HG03097 (cell line): ENCODE measurements around the gene TMEM80.
"Not testable (repeated sequence)": the region's sequence is repeated elsewhere in the genome, so short reads cannot be mapped to it uniquely, and the experiment has no call there.

ENCODE experiments used
- ATAC-seq: cut with Tn5 transposase; IDR thresholded peaks from one replicate; pipeline ENCODE4 v1.9.1; 2021; ENCODE audit not compliant: unreplicated experiment, low FRiP score

The TMEM80 gene

DNA sequence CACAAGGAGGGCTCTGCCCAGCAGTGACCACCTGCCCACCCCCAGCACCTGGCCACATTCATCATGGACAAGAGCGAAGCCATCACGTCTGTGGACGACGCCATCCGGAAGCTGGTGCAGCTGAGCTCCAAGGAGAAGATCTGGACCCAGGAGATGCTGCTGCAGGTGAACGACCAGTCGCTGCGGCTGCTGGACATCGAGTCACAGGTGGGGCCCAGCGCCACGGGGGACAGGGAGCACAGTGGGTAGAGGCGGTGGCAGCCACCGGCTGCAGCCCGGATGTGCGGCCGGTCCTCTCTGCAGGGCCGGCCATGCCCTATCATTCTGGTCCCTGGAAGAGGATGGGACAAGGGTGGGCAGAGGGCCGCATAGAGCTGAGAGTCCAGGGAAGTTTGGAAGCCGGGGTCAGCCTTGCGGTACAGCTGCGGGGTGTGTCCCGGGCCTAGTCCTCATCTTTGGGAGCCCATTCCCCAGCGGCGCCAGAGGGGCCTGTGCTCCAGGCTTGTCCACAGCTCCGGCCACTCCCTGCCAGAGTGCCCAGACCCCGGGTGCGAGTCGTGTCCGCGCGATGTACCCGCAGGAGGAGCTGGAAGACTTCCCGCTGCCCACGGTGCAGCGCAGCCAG, 24.5 kb downstream of the TMEM80 start:
- ATAC-seq: no peak

DNA sequence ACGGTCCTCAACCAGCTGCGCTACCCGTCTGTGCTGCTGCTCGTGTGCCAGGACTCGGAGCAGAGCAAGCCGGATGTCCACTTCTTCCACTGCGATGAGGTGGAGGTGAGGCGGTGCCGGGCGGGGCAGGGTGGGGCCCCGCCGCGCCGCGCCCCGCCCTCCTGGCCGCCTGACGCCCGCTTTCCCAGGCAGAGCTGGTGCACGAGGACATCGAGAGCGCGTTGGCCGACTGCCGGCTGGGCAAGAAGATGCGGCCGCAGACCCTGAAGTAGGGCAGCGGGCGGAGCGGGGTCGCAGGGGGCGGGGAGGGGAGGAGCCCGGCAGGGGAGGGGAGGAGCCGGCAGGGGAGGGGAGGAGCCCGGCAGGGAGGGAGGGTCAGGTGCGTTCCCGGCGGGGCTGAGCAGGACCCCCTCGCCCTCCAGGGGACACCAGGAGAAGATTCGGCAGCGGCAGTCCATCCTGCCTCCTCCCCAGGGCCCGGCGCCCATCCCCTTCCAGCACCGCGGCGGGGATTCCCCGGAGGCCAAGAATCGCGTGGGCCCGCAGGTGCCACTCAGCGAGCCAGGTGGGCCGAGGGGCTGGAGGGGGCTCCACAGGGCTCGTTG, 25.1 kb downstream of the TMEM80 start:
- no peak for ATAC-seq

DNA sequence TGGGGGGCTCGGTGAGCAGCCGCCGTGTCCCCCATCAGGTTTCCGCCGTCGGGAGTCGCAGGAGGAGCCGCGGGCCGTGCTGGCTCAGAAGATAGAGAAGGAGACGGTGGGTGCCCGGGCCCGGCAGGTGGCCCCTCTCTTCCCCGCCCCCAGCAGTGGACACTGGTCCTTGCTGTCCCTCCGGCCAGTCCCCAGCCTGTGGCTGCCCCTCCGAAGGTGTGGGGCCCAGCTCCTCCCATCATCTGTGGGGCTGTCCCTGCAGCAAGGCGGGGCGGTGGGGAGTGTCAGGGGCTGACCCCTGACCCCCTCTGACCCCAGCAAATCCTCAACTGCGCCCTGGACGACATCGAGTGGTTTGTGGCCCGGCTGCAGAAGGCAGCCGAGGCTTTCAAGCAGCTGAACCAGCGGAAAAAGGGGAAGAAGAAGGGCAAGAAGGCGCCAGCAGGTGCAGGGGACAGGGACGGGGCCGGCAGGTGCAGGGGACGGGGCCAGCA, 25.7 kb downstream of the TMEM80 start:
- no peak for ATAC-seq

DNA sequence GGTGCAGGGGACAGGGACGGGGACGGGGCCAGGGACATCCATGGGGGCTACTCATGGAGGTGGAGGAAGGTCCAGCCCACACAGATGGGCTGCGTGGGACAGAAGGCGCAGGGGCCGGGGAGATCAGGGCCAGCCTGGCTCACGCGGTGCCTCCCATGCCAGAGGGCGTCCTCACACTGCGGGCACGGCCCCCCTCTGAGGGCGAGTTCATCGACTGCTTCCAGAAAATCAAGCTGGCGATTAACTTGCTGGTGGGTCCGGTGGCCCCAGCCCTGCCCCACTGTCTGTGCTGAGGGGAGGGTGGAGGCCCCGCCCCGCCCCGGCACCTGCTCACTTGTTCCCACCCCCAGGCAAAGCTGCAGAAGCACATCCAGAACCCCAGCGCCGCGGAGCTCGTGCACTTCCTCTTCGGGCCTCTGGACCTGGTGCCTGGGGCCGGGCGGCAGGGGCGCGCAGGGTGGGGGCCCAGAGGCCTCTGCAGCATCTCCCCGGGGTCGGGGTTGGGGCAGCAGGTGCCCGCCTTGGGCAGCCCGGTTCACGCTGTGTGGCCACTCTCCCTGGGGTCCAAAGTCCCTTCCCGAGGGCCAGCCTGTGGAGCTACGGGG, 26.2 kb downstream of the TMEM80 start:
- no peak for ATAC-seq

DNA sequence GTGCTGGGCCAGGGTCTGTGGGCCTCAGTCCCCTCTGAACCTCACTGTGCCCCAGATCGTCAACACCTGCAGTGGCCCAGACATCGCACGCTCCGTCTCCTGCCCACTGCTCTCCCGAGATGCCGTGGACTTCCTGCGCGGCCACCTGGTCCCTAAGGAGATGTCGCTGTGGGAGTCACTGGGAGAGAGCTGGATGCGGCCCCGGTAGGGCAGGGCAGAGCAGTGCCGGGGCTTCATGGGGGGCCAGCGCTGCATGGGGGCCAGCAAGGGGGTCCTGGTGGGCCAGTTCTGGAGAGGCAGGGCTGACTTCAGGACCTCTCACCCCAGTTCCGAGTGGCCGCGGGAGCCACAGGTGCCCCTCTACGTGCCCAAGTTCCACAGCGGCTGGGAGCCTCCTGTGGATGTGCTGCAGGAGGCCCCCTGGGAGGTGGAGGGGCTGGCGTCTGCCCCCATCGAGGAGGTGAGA, 26.8 kb downstream of the TMEM80 start:
- no peak for ATAC-seq

DNA sequence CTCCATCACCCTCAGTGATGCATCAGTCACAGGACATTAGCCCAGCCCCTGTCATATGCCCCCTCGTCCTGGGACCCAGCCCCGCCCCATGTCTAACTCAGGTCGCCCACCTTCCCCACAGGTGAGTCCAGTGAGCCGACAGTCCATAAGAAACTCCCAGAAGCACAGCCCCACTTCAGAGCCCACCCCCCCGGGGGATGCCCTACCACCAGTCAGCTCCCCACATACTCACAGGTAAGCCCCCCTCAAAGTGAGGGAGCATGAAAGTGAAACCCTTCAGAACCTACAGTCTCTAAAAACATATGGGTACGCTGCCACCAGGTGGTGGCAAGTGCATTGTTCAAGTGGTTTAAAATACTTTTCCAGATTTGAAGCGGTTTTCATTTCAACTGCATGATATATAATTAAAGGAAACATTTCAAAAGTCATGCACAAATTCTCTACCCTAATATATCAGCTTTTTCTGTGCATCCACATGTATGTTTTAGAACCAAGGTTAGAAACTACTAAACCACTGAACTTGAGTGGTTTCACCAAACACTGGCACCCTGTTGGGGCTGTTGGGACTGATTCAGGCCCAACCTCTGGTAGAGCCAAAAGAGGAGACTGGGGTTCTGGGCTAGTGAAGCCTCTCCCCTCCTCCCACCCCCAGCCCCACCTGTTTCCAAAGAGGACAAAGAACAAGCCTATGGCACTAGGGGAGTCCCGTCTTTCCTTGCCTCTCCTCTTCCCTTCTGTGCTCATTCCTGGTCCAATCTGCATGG, 27.7 kb downstream of the TMEM80 start:
- ATAC-seq: no peak

DNA sequence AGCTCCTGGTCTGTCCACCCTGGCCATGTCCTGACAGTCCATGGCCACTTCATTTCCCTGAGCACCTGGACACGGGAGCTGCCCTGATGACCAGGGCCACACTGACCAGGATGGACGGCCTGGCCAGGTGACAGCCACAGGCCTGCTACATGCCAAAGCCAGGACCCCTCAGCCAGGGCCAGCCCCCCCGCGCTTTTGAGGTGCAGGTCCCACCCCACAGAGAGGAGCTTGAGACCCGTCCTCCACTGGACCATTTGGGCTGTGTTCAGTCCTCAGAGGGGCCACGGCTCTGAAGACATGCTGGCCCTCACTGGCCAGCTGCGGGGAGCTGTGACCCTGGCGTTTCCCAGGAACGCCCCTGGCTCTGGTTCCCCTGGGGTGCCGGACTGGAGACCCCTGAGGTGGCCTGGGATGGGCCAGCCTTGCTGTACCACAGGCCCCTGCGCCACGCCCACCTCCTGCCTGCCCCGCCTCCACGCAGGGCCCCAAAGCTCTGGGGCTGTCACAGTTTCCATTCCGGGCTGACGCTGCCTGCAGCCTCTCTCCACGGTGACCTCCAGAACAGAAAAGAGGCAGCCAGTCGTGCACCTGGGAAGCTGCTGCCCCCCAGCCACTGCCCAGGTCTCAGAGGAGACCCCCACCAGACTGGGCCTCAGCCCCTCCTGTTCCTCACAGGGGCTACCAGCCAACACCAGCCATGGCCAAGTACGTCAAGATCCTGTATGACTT, 28.6 kb downstream of the TMEM80 start:
- ATAC-seq: no peak

DNA sequence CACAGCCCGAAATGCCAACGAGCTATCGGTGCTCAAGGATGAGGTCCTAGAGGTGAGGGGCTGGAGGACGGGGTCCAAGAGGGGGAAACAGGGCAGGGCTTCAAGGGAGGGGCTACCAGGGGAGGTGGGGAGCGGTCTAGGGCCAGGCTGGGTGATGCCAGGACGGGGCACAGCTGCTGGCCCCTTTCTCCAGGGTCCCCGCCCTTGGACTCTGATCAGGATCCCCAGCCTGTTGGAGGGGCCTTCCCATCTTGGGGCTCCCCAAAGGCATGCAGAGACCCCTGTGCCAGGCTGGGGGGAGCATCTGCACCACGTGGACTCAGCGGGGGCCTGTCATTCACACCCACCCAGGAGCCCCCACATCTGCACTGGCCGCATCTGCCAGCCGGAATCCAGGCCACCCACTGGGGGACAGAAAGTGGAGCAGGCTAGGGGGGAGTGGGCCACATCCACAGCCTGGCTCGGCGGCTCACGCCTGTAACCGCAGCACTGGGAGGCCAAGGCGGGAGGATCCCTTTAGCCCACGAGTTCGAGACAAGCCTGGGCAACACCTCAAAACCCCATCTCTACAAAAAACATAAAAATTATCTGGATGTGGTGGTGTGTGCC, 29.3 kb downstream of the TMEM80 start:
- ATAC-seq: no peak

DNA sequence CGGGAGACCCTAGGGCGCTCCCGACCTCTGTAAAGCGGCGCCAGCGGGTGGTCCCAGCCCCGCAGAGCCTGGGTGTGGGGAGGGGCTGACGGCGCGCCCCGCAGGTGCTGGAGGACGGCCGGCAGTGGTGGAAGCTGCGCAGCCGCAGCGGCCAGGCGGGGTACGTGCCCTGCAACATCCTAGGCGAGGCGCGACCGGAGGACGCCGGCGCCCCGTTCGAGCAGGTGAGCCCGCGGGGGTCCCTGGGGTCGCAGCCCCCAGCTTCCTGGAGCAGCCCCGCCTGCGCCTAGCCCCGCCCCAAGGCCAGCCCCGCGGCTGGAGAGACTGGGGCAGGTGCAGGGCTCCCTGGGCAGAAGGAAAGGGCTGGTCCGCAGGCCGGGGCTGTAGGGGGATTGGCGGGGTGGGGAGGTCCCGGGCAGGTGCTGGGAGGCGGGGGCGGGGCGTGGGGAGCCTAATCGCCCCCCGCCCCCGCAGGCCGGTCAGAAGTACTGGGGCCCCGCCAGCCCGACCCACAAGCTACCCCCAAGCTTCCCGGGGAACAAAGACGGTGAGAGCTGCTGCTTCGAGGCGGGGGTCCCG, 30.1 kb downstream of the TMEM80 start:
- no peak for ATAC-seq

DNA sequence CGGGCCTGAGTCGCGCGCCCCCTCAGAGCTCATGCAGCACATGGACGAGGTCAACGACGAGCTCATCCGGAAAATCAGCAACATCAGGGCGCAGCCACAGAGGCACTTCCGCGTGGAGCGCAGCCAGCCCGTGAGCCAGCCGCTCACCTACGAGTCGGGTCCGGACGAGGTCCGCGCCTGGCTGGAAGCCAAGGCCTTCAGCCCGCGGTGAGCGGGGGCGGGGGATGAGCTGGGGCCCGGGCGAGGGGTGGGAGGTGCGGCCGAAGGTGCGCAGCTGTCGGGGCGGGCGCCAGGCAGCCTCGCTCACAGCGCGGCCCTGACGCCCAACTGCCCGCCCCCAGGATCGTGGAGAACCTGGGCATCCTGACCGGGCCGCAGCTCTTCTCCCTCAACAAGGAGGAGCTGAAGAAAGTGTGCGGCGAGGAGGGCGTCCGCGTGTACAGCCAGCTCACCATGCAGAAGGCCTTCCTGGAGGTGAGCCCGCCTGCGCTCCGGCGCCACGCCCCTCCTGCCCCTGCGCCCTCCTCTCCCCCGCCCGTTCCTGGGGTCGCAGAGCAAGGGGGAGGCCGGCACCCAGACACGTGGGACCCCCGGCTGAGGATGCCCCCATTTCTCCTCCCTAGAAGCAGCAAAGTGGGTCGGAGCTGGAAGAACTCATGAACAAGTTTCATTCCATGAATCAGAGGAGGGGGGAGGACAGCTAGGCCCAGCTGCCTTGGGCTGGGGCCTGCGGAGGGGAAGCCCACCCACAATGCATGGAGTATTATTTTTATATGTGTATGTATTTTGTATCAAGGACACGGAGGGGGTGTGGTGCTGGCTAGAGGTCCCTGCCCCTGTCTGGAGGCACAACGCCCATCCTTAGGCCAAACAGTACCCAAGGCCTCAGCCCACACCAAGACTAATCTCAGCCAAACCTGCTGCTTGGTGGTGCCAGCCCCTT, 30.9 kb downstream of the TMEM80 start:
- no peak for ATAC-seq

DNA sequence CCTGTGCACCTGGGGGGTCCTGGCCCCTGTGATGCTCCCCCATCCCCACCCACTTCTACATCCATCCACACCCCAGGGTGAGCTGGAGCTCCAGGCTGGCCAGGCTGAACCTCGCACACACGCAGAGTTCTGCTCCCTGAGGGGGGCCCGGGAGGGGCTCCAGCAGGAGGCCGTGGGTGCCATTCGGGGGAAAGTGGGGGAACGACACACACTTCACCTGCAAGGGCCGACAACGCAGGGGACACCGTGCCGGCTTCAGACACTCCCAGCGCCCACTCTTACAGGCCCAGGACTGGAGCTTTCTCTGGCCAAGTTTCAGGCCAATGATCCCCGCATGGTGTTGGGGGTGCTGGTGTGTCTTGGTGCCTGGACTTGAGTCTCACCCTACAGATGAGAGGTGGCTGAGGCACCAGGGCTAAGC, 31.7 kb downstream of the TMEM80 start:
- ATAC-seq: no peak

DNA sequence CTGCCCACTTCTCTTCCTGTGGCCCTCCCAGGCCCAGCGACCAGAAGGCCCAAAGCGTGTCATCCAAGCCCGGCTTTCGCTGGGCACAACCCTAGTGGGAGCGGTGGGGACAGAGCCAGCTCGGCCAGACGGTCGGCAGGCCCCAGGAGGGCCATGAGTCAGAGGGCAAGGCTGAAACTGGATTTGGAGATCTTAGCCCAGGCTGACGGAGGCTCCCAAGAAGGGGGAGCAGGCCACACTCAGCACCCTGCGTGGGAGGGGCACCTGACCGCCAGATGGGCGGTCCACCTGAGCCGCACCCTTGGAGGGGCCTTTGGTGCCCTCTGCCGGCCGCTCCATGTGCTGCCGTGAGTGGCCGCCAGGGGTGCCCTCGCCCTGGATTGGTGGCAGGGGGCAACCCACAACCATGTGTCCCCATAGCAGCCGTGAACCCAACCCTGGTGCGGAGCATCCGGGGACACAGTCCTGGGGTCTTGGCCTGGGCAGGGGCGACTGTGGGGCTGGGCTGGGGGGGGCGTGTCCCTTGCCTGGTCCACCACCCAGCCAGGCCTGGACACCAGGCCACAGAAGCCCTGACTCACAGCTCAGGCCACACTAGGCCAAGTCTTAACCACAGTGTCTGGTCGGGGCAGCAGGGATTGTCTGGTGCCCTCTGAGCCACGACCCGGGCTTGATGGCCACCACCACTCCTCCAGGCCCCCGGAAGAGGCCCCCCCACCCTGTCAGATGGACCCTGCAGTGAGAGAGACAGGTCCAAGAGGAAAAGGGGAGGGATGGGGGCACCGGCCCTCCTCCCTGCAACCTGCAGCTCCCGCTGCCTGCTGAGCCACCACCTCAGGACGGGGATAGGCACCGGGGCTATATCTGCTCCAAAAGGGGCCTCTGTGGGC, 32.5 kb downstream of the TMEM80 start:
- ATAC-seq: no peak

DNA sequence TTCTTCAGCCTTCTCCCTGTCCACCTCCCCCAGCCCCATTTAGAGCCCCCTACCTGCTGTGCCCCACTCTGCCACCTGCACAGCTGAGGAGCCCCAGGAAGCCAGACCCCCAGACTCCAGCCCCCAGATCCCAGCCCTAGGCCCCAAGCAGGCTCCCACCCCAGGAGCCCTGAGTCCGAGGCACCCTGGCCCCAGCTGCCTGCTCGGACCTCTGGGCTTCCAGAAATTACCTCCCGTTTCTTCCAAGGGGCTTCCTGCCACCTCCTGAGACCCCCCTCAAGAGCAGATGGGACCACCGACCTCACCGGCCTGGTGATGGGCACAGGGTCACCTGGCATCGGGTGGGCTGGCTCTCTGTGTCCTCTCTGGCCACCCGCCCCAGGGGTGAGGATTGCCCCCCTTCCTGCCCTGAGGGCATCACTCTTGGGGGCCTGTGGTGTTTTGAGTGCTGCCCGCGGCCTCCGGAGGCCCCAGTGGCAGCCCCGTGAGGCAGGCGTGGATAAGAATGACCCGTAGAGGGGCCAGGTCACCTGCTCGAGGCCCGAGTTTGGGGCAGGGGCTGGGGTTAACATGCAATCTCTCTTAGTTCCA, 33.4 kb downstream of the TMEM80 start:
- ATAC-seq: no peak

DNA sequence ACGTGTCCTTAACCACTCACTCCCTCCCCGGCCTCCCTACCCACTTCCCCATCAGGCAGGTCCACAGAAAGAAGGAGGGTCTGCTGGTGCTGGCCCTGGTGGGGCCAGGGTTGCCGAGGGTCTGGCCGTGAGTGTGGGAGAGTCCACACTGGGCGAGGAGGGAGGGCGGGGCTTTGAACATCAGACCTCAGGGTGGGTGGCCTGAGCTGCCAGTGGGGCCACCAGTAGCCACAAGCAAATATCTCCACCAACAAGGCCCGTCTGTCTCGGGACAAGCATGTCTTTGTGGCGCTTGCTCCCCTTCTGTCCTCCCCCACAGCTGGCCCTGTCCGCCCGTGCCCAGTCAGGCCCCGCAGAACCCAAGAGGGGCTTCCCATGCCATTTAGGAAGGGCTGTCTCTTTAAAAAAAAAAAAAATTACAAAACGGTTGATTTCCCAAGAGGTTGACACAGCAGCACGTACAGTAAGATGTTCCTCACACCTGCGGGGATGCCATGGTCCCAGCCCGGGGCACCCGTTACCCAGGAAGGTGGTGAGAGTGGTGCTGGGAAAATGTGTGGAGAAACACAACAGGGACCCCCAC, 34.0 kb downstream of the TMEM80 start:
- ATAC-seq: no peak

DNA sequence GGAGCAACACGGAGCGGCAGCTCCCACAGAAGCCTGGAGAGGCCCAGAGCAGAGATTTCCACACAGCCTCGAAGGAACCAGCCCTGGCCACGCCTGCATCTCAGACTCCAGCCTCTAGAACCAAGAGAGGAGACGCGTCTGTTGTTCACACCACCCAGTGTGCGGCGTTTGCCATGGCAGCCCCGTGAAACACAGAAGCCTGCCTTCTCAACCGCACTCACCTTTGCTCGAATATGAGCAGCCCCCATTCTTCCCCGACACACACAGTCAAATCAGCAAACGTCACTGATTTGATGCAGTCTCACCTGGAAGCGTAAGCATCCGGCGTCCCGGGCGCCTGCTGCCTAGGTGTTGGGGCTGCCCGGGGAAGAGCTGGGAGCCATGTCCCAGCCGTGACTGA, 37.5 kb downstream of the TMEM80 start:
- no peak for ATAC-seq

DNA sequence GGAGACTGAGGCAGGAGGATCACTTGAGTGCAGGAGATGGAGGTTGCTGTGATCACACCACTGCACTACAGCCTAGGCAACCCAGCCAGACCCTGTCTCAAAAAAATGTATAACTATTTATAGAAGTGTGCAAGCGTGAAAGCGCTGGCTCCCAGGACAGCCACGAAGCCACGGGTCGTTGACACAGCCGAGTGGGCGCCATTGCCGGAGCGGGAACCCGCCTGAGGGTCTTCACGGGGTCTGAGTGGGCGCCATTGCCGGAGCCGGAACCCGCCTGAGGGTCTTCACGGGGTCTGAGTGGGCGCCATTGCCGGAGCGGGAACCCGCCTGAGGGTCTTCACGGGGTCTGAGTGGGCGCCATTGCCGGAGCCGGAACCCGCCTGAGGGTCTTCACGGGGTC, 38.9 kb downstream of the TMEM80 start:
- ATAC-seq: not testable (repeated sequence)

DNA sequence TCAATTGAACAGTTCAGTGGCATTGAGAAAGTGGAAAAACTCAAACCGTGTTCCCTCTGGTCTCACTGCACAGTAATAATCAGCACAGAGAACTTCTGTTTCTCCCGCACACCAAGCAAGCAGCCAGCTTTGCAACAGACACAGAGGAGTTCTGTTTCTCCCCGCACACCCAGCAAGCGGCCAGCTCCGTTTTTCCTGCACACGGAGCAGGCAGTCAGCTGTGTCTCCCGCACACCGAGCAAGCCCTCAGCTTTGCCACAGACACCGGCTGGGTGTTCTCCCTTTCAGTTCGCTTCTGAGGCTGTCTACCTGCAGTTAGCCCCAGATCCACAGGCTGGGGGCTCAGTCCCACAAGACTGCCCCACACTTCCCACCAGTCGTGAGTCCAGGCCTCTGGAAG, 41.8 kb downstream of the TMEM80 start:
- ATAC-seq: no peak
